Loucy (cell line): ENCODE results near the gene OR51S1.
"Not testable (repeated sequence)": the region's sequence is repeated elsewhere in the genome, so short reads cannot be mapped to it uniquely, and the experiment has no call there.

Experiments used
- H2AFZ ChIP-seq: fragments of 200-600 bp; sonication (generic); 2 replicates; pipeline ENCODE4 v1.6.0; 2016; ENCODE audit warnings: antibody characterized with exemption, mild to moderate bottlenecking, low read length, moderate library complexity
- H3F3A ChIP-seq: fragments of 200-600 bp; 2 replicates; pipeline ENCODE4 v1.6.0; 2016; ENCODE audit warnings: antibody characterized with exemption, low read depth, mild to moderate bottlenecking
- H3K27me3 ChIP-seq: fragments of 200-600 bp; sonication (generic); 2 replicates; pipeline ENCODE4 v1.6.1; 2014; ENCODE audit warnings: low read length, mild to moderate bottlenecking; ENCODE audit not compliant: insufficient read depth, poor library complexity, severe bottlenecking
- H3K36me3 ChIP-seq: fragments of 200-600 bp; sonication (generic); 2 replicates; pipeline ENCODE4 v1.6.1; 2016; ENCODE audit warnings: low read length; ENCODE audit not compliant: insufficient read depth
- H3K4me1 ChIP-seq: fragments of 200-600 bp; sonication (generic); 2 replicates; pipeline ENCODE4 v1.5.1; 2014; ENCODE audit warnings: low read length, mild to moderate bottlenecking; ENCODE audit not compliant: insufficient read depth, poor library complexity, severe bottlenecking
- H3K4me2 ChIP-seq: fragments of 200-600 bp; sonication (generic); 2 replicates; pipeline ENCODE4 v1.6.0; 2014; ENCODE audit warnings: antibody characterized with exemption, low read length, low read depth, mild to moderate bottlenecking; ENCODE audit not compliant: poor library complexity, severe bottlenecking
- H3K4me3 ChIP-seq: fragments of 200-600 bp; sonication (generic); 2 replicates; pipeline ENCODE4 v1.5.1; 2014; ENCODE audit warnings: low read length, mild to moderate bottlenecking, mixed read lengths; ENCODE audit not compliant: poor library complexity, severe bottlenecking
- H3K79me2 ChIP-seq: fragments of 200-600 bp; sonication (generic); 2 replicates; pipeline ENCODE4 v1.6.1; 2014; ENCODE audit warnings: low read length; ENCODE audit not compliant: insufficient read depth
- H3K9ac ChIP-seq: fragments of 200-600 bp; sonication (generic); 2 replicates; pipeline ENCODE4 v1.6.0; 2014; ENCODE audit warnings: mild to moderate bottlenecking, low read depth, low read length, moderate library complexity; ENCODE audit not compliant: poor library complexity, severe bottlenecking
- H3K9me2 ChIP-seq: fragments of 200-600 bp; sonication (generic); replicated peaks from 2 replicates; pipeline ENCODE4 v1.6.1; 2016; ENCODE audit warnings: low read depth, low read length, mixed read lengths
- H3K9me3 ChIP-seq: fragments of 200-600 bp; sonication (generic); 2 replicates; pipeline ENCODE4 v1.6.1; 2014; ENCODE audit warnings: mild to moderate bottlenecking, antibody characterized with exemption, low read length, low read depth; ENCODE audit not compliant: insufficient read depth
- H4K20me1 ChIP-seq: fragments of 200-600 bp; sonication (generic); 2 replicates; pipeline ENCODE4 v1.6.0; 2014; ENCODE audit warnings: antibody characterized with exemption, low read length, mild to moderate bottlenecking; ENCODE audit not compliant: insufficient read depth, poor library complexity, severe bottlenecking
- EZH2phosphoT487 ChIP-seq: fragments of 200-600 bp; IDR thresholded peaks from 2 replicates; pipeline ENCODE4 v1.6.1; 2018; ENCODE audit warnings: antibody characterized with exemption, mild to moderate bottlenecking, moderate library complexity, borderline replicate concordance
- TF ChIP-seq, protein P1 (sequence below): fragments of 200-600 bp; sonication (generic); conservative IDR thresholded peaks from 2 replicates; pipeline ENCODE4 v1.5.1; 2014; ENCODE audit warnings: mild to moderate bottlenecking, antibody characterized with exemption, low read length

The OR51S1 gene

DNA sequence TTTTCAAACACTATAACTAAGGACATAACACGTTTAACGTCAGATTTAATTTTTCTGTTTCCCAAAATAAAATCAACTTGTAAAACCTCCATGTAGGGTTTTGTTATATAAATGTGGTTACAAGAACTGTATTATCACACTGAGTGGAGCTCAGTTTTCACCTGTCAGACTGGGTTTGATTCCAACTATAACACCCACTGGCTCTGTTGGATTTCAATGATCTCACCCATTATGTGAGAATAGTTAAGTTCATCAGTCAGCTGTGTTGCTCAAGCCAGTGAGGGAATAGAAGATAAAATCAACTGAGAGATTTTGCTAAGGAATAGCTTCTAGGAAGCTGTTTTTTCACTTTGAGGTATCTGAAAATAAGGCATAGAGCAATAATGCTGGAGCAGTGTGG is 39.8 kb downstream of the OR51S1 start:
- Histone ChIP-seq H3K4me1 (no peaks in the 10 kb centered on the region), H3K4me2 (no peak overlapping the region), H3K36me3 (no peaks in the 10 kb centered on the region), H4K20me1 (no peaks in the 10 kb centered on the region), H3K79me2 (no peaks in the 10 kb centered on the region), H3K9me3 (no peaks in the 10 kb centered on the region), H3K4me3 (no peak overlapping the region), H3F3A (no peaks in the 10 kb centered on the region), H3K9ac (no peak overlapping the region), H3K27me3 (no peaks in the 10 kb centered on the region), H2AFZ (no peak overlapping the region), H3K9me2 (no peaks in the 10 kb centered on the region)
- TF ChIP-seq, protein P1, sequence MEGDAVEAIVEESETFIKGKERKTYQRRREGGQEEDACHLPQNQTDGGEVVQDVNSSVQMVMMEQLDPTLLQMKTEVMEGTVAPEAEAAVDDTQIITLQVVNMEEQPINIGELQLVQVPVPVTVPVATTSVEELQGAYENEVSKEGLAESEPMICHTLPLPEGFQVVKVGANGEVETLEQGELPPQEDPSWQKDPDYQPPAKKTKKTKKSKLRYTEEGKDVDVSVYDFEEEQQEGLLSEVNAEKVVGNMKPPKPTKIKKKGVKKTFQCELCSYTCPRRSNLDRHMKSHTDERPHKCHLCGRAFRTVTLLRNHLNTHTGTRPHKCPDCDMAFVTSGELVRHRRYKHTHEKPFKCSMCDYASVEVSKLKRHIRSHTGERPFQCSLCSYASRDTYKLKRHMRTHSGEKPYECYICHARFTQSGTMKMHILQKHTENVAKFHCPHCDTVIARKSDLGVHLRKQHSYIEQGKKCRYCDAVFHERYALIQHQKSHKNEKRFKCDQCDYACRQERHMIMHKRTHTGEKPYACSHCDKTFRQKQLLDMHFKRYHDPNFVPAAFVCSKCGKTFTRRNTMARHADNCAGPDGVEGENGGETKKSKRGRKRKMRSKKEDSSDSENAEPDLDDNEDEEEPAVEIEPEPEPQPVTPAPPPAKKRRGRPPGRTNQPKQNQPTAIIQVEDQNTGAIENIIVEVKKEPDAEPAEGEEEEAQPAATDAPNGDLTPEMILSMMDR: no peak
- no peak for TF ChIP-seq EZH2phosphoT487

DNA sequence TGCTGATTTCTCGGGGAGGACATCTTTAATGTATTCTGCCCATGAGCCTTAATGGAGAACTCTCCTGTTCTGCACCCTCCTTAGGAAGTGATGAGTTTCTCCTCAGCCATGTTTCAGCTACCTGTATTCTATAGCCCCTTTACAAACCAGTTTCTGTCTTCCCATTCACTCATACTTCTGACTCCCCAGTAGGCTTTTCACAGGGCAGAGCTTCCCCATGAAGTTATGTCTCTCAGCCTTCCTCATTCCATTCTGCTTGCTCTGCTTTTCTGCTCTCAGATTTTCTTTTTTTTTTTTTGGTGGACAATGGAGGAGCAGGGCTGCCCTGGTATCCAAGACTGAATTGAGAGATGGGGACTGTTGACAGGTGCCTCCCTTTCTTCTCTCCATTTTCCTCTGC is 40.5 kb downstream of the OR51S1 start:
- no peak overlapping the region for H3K4me2 ChIP-seq
- no peaks in the 10 kb centered on the region for H3F3A ChIP-seq
- H4K20me1 ChIP-seq: no peaks in the 10 kb centered on the region
- no peak overlapping the region for H3K4me3 ChIP-seq
- H3K79me2 ChIP-seq: no peaks in the 10 kb centered on the region
- TF ChIP-seq EZH2phosphoT487: no peak
- TF ChIP-seq, protein P1: no peak
- no peaks in the 10 kb centered on the region for H3K36me3 ChIP-seq
- H3K9ac ChIP-seq: no peak overlapping the region
- no peaks in the 10 kb centered on the region for H3K27me3 ChIP-seq
- H3K9me3 ChIP-seq: no peaks in the 10 kb centered on the region
- H3K9me2 ChIP-seq: no peaks in the 10 kb centered on the region
- no peaks in the 10 kb centered on the region for H3K4me1 ChIP-seq
- no peak overlapping the region for H2AFZ ChIP-seq

DNA sequence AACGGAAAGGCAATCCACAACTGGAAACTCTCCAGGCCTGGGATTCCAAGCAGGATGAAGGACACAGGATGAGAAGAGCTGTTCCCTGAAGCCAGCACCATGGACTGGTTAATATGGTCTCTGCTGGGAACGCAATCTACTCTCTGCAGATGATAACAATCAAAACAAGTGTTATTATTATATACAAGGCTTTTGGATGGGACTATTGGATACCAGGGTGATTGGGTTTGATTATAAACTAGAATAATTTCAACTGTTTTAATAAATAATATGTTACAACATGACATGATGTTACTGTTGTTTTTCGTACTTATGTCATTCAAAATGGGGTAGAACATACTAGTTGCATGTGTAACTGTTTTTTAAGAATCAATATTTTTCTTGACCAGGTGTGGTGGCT is 44.7 kb downstream of the OR51S1 start, which contains the start of gene OR52R1:
Gene OR52R1 (minus strand): TSS at position 101 of the 400 bp plus-strand sequence. CDS start 0 bp downstream, at position 101.
- Histone ChIP-seq H3K4me1 (no peaks in the 10 kb centered on the region), H3K27me3 (no peaks in the 10 kb centered on the region)
- no peak for TF ChIP-seq EZH2phosphoT487
- TF ChIP-seq, protein P1: no peak

DNA sequence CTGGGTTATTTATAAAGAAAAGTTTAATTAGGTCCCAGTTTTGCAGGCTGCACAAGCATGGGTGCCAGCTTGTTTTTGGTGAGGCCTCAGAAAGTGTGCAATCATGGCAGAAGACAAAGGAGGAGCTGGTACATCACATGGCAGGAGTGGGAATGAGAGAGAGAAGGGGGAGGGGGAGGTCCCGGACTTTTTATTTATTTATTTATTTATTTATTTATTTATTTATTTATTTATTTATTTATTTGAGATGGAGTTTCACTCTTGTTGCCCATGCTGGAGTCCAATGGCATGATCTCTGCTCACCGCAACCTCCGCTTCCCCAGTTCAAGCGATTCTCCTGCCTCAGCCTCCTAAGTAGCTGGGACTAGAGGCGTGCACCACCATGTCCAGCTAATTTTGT is 47.7 kb downstream of the OR51S1 start:
- not testable (repeated sequence) for H3K4me3 ChIP-seq, H3K4me1 ChIP-seq, H2AFZ ChIP-seq, H3K9me2 ChIP-seq, H3K79me2 ChIP-seq, H3F3A ChIP-seq, H3K27me3 ChIP-seq, H3K9ac ChIP-seq, H3K4me2 ChIP-seq, H4K20me1 ChIP-seq, H3K36me3 ChIP-seq, H3K9me3 ChIP-seq

More for the DNA sequence above, 44.7 kb downstream of the OR51S1 start, which contains the start of gene OR52R1:
- H3K9ac ChIP-seq: no peak within 1 kb of the TSS
- H4K20me1 ChIP-seq: no peaks in the 10 kb centered on the region
- H3K36me3 ChIP-seq: no peaks in the 10 kb centered on the region
- no peak within 1 kb of the TSS for H3K4me2 ChIP-seq
- H3K9me3 ChIP-seq: no peaks in the 10 kb centered on the region
- H3F3A ChIP-seq: no peaks in the 10 kb centered on the region
- H3K9me2 ChIP-seq: no peaks in the 10 kb centered on the region
- H3K4me3 ChIP-seq: no peak within 1 kb of the TSS
- H2AFZ ChIP-seq: no peak within 1 kb of the TSS
- H3K79me2 ChIP-seq: no peaks in the 10 kb centered on the region
